Esophagus muscularis mucosa (tissue), 4 donors: ENCODE data around the gene CUBN. TPM values are rescaled to one million over a fixed set of nuclear protein-coding genes. Genes with fewer than 3 reads are reported as not detected.

Experiments used
- DNase-seq: peaks from one replicate; pipeline ENCODE4 v3.0.0-alpha.2; 2017; ENCODE audit errors: extremely low spot score
- H3K27ac ChIP-seq, 4 donors: fragments of 200-600 bp; sonication (generic); replicated peaks in 1 of 4; 1 replicate in 3 of 4; 2 replicates in 1 of 4; pipeline ENCODE4 v1.5.1; 2016 to 2019; ENCODE audit warnings: mild to moderate bottlenecking in 1 of 4
- H3K27me3 ChIP-seq, 4 donors: fragments of 200-600 bp; sonication (generic); one replicate each; pipeline versions ENCODE4 v1.5.1 to v1.6.0; 2016 to 2019
- H3K36me3 ChIP-seq, 4 donors: fragments of 200-600 bp; sonication (generic); one replicate each; pipeline ENCODE4 v1.5.1; 2016 to 2019
- H3K4me1 ChIP-seq, 4 donors: fragments of 200-600 bp; sonication (generic); one replicate each; pipeline ENCODE4 v1.5.1; 2016 to 2019
- H3K4me3 ChIP-seq, 4 donors: fragments of 200-600 bp; sonication (generic); 1 replicate in 2 of 4; 2 replicates in 2 of 4; pipeline ENCODE4 v1.5.1; 2016 to 2019; ENCODE audit warnings: mild to moderate bottlenecking in 4 of 4, moderate library complexity in 1 of 4
- H3K9me3 ChIP-seq, 4 donors: fragments of 200-600 bp; sonication (generic); 1 replicate in 3 of 4; 2 replicates in 1 of 4; pipeline ENCODE4 v1.5.1; 2016 to 2019
- CTCF ChIP-seq, 3 experiments: fragments of 200-600 bp in 2 of 3; fragments of 450-650 bp in 1 of 3; sonication (generic) in 2 of 3; IDR thresholded peaks; one replicate each; pipeline ENCODE4 v1.5.1; 2017 to 2019; ENCODE audit warnings: antibody characterized with exemption in 3 of 3, mild to moderate bottlenecking in 2 of 3, moderate library complexity in 1 of 3
- EP300 ChIP-seq: sonication (generic); formaldehyde crosslinking; IDR thresholded peaks from one replicate; pipeline ENCODE4 v1.6.1; 2017; ENCODE audit warnings: antibody characterized with exemption
- POLR2A ChIP-seq: fragments of 450-650 bp; IDR thresholded peaks from one replicate; pipeline ENCODE4 v1.6.1; 2017; ENCODE audit warnings: antibody characterized with exemption, moderate library complexity, mild to moderate bottlenecking, low read depth
- POLR2AphosphoS5 ChIP-seq, 2 donors: sonication (generic); formaldehyde crosslinking; IDR thresholded peaks; one replicate each; pipeline ENCODE4 v1.6.1; 2017; ENCODE audit warnings: antibody characterized with exemption in 2 of 2
- WGBS: methylation state at CpG from one replicate; pipeline ENCODE4 v1.1.5; 2018; 5-methylcytosine and 5-hydroxymethylcytosine counted together
- intact Hi-C: fragments of 100-400 bp; cut with DNase I; formaldehyde crosslinking; loops from one replicate; pipeline ENCODE4 v1.15.1; 2023
- total RNA-seq, 4 donors: library from RNA; depleted of rRNA; stranded (reverse); fragments of >200 nt; gene quantifications; one replicate each; pipeline versions ENCODE4 v1.1.0 to v1.2.1, GENCODE V29; 2016

The CUBN gene
- total RNA-seq, 4 donors from 2014 or later, result 1.3 to 4.6 (median 2.3) TPM

- H3K36me3 ChIP-seq, result no peaks in the 10 kb centered on the region
These were observed 334.1 kb downstream of the CUBN start for GRCh38 chr10:16795410-16796073.

GRCh38 chr10:16794005-16794404, 335.6 kb downstream of the CUBN start:
- Histone ChIP-seq H3K9me3 (no peaks in the 10 kb centered on the region), H3K27me3 (no peaks in the 10 kb centered on the region), H3K27ac (no peak overlapping the region), H3K4me3 (no peak overlapping the region), H3K36me3 (no peaks in the 10 kb centered on the region), H3K4me1 (peaks cover 3 to 10% (median 7%) of the 10 kb centered on the region in 4 donors)
- TF ChIP-seq POLR2AphosphoS5 (IDR thresholded peaks at IDR 0.05) (no peak), CTCF (IDR thresholded peaks at IDR 0.05) (no peak), POLR2A (no peak), EP300 (no peak)
- intact Hi-C loops, result no loop called here
- 100% methylated on average over 1 of the region's 1 CpG for WGBS
- DNase-seq, result no peak

More at GRCh38 chr10:16795410-16796073, 334.1 kb downstream of the CUBN start:
- DNase-seq, result no peak
- no peaks in the 10 kb centered on the region for H3K27me3 ChIP-seq
- H3K9me3 ChIP-seq, result no peaks in the 10 kb centered on the region
- intact Hi-C loops, result no loop called here
- 94% methylated on average over 9 of the region's 9 CpGs for WGBS
- TF ChIP-seq CTCF (IDR thresholded peaks at IDR 0.05), result no peak
- TF ChIP-seq POLR2AphosphoS5 (IDR thresholded peaks at IDR 0.05), result no peak
- no peak for TF ChIP-seq EP300
- no peak for TF ChIP-seq POLR2A
- no peak overlapping the region for H3K4me3 ChIP-seq
- peaks cover 9 to 14% (median 11%) of the 10 kb centered on the region in 4 donors for H3K4me1 ChIP-seq
- H3K27ac ChIP-seq, result no peak overlapping the region

GRCh38 chr10:16792675-16793074, 336.9 kb downstream of the CUBN start:
- no peaks in the 10 kb centered on the region for H3K36me3 ChIP-seq
- WGBS, result 33% methylated on average over 8 of the region's 8 CpGs
- H3K4me3 ChIP-seq, result no peak overlapping the region
- no peaks in the 10 kb centered on the region for H3K9me3 ChIP-seq
- H3K4me1 ChIP-seq, result peaks cover 0 to 10% (median 7%) of the 10 kb centered on the region in 4 donors
- intact Hi-C loops, result no loop called here
- no peak for DNase-seq
- H3K27ac ChIP-seq, result no peak overlapping the region
- TF ChIP-seq EP300, result no peak
- H3K27me3 ChIP-seq, result no peaks in the 10 kb centered on the region

- Histone ChIP-seq H3K27me3 (no peaks in the 10 kb centered on the region), H3K9me3 (no peaks in the 10 kb centered on the region), H3K4me3 (no peak overlapping the region), H3K36me3 (peaks cover 0 to 7% (median 2%) of the 10 kb centered on the region in 4 donors), H3K4me1 (peaks cover 0 to 10% (median 7%) of the 10 kb centered on the region in 4 donors), H3K27ac (no peak overlapping the region)
- intact Hi-C loops, result no loop called here
- 75% methylated on average over 4 of the region's 4 CpGs for WGBS
- no peak for DNase-seq
- no peak for TF ChIP-seq POLR2A
- TF ChIP-seq POLR2AphosphoS5 (IDR thresholded peaks at IDR 0.05), result no peak
- TF ChIP-seq CTCF (IDR thresholded peaks at IDR 0.05), result no peak
- TF ChIP-seq EP300, result no peak
These were observed 339.8 kb downstream of the CUBN start for GRCh38 chr10:16789765-16790164.

- Histone ChIP-seq H3K27ac (no peak overlapping the region), H3K36me3 (peaks cover 0 to 7% (median 2%) of the 10 kb centered on the region in 4 donors), H3K27me3 (no peaks in the 10 kb centered on the region), H3K4me3 (no peak overlapping the region), H3K4me1 (peaks cover 0 to 10% (median 7%) of the 10 kb centered on the region in 4 donors), H3K9me3 (no peaks in the 10 kb centered on the region)
- intact Hi-C loops, result no loop called here
- DNase-seq, result no peak
- no peak for TF ChIP-seq CTCF (IDR thresholded peaks at IDR 0.05)
- no peak for TF ChIP-seq EP300
- TF ChIP-seq POLR2A, result no peak
- no peak for TF ChIP-seq POLR2AphosphoS5 (IDR thresholded peaks at IDR 0.05)
- WGBS, result 81% methylated on average over 7 of the region's 7 CpGs
These were observed 340.4 kb downstream of the CUBN start for GRCh38 chr10:16789261-16789660.
